Measurements from ENCODE around the gene CISD3. TPM values are rescaled to one million over a fixed set of nuclear protein-coding genes. Genes with fewer than 3 reads are reported as not detected.

Gene CISD3
- total RNA-seq, 1 experiment from 2014 or later = 14.1 TPM

- BruUV-seq (replicated peaks) = TSS peak; percentile 67
- no peaks in the 10 kb centered on the region for H3K36me3 ChIP-seq (ENCODE audit: low read depth, low read length)
- peaks cover 28% of the 10 kb centered on the region for H3K4me1 ChIP-seq (ENCODE audit: insufficient read depth, low read length)
These were observed 27.8 kb upstream of the CISD3 start for GRCh38 chr17:38702166-38702915.

GRCh38 chr17:38702916-38703741 is 27.0 kb upstream of the CISD3 start:
- no peaks in the 10 kb centered on the region for H3K36me3 ChIP-seq (ENCODE audit: low read depth, low read length)
- H3K27me3 ChIP-seq (ENCODE audit: low read length) = no peaks in the 10 kb centered on the region
- BruUV-seq (replicated peaks) = TSS peak; percentile 26
- TF ChIP-seq CTCF (conservative IDR thresholded peaks at IDR 0.05; ENCODE audit: low read depth, low read length) (no peak), EZH2phosphoT487 (IDR thresholded peaks at IDR 0.05; ENCODE audit: borderline replicate concordance, low read length) (no peak), EZH2 (IDR thresholded peaks at IDR 0.05; ENCODE audit: low read length, unreplicated experiment) (no peak)
- H3K4me1 ChIP-seq (ENCODE audit: insufficient read depth, low read length) = peaks cover 28% of the 10 kb centered on the region
- peak; percentile 14 for DNase-seq
- peak overlapping the region; percentile 97 for H2AFZ ChIP-seq (ENCODE audit: low read length)
- peak overlapping the region; percentile 95 for H3K4me2 ChIP-seq (ENCODE audit: low read length)
- H3K9me3 ChIP-seq (ENCODE audit: low read length) = no peaks in the 10 kb centered on the region
- intact Hi-C loops (cut with micrococcal nuclease) = no loop called here
- no peaks in the 10 kb centered on the region for H3F3A ChIP-seq (ENCODE audit: low read length, unreplicated experiment)
- no peaks in the 10 kb centered on the region for H4K20me1 ChIP-seq (ENCODE audit: low read length)
- H3K9ac ChIP-seq (ENCODE audit: low read length) = peak overlapping the region; percentile 80
- no peaks in the 10 kb centered on the region for H3K9me2 ChIP-seq (replicated peaks; ENCODE audit: low read length)
- CTCF ChIA-PET = no interaction called here
- H3K27ac ChIP-seq (ENCODE audit: low read length) = peak overlapping the region; percentile 27
- POLR2A ChIA-PET (ENCODE audit: unreplicated experiment) = no interaction called here
- H3K79me2 ChIP-seq (ENCODE audit: low read length) = peaks cover 33% of the 10 kb centered on the region
- ATAC-seq = no peak
- peak overlapping the region; percentile 92 for H3K4me3 ChIP-seq (ENCODE audit: low read length)

More at GRCh38 chr17:38702166-38702915, 27.8 kb upstream of the CISD3 start:
- CTCF ChIA-PET = no interaction called here
- H3K27me3 ChIP-seq (ENCODE audit: low read length) = no peaks in the 10 kb centered on the region
- no peaks in the 10 kb centered on the region for H3F3A ChIP-seq (ENCODE audit: low read length, unreplicated experiment)
- POLR2A ChIA-PET (ENCODE audit: unreplicated experiment) = interaction anchor here (0.7 kb wide), 1 partner anchor 35 kb away, joined by 3 read pairs; no protein-coding TSS in a partner anchor
- TF ChIP-seq EZH2phosphoT487 (IDR thresholded peaks at IDR 0.05; ENCODE audit: borderline replicate concordance, low read length) = no peak
- TF ChIP-seq CTCF (conservative IDR thresholded peaks at IDR 0.05; ENCODE audit: low read depth, low read length) = no peak
- no peak for TF ChIP-seq EZH2 (IDR thresholded peaks at IDR 0.05; ENCODE audit: low read length, unreplicated experiment)
- no peaks in the 10 kb centered on the region for H4K20me1 ChIP-seq (ENCODE audit: low read length)
- intact Hi-C loops (cut with micrococcal nuclease) = no loop called here
- H3K79me2 ChIP-seq (ENCODE audit: low read length) = peaks cover 26% of the 10 kb centered on the region
- H3K9me3 ChIP-seq (ENCODE audit: low read length) = no peaks in the 10 kb centered on the region
- DNase-seq = peak; percentile 79
- ATAC-seq = peak; percentile 55
- no peaks in the 10 kb centered on the region for H3K9me2 ChIP-seq (replicated peaks; ENCODE audit: low read length)
- peak overlapping the region; percentile 92 for H3K4me3 ChIP-seq (ENCODE audit: low read length)
- peak overlapping the region; percentile 95 for H3K4me2 ChIP-seq (ENCODE audit: low read length)
- H2AFZ ChIP-seq (ENCODE audit: low read length) = peak overlapping the region; percentile 97
- peak overlapping the region; percentile 28 for H3K27ac ChIP-seq (ENCODE audit: low read length)
- peak overlapping the region; percentile 80 for H3K9ac ChIP-seq (ENCODE audit: low read length)

Data from PC-3 (cell line).